Nephron (organoid): ENCODE measurements around the gene MIR17HG.

Experiments used
- H3K27ac Mint-ChIP-seq, 3 experiments: 2 replicates each; pipeline ENCODE4 v1.8.0; 2020; ENCODE audit warnings: mixed read lengths in 3 of 3, mild to moderate bottlenecking in 2 of 3, moderate library complexity in 1 of 3
- H3K27me3 Mint-ChIP-seq: 2 replicates; pipeline ENCODE4 v1.8.0; 2021; ENCODE audit warnings: low read depth, mild to moderate bottlenecking, moderate library complexity, mixed read lengths
- H3K36me3 Mint-ChIP-seq: 2 replicates; pipeline ENCODE4 v1.8.0; 2020; ENCODE audit warnings: low read depth, mixed read lengths
- H3K4me1 Mint-ChIP-seq: 2 replicates; pipeline ENCODE4 v1.8.0; 2020; ENCODE audit warnings: mixed read lengths
- H3K4me3 Mint-ChIP-seq, 3 experiments: 2 replicates each; pipeline ENCODE4 v1.8.0; 2020; ENCODE audit warnings: mild to moderate bottlenecking in 3 of 3, mixed read lengths in 3 of 3, moderate library complexity in 2 of 3
- H3K9me3 Mint-ChIP-seq: 2 replicates; pipeline ENCODE4 v1.8.0; 2020; ENCODE audit warnings: mixed read lengths
- TF ChIP-seq, protein P1 (sequence below), 3 experiments: fragments of 200-600 bp; sonication (generic); IDR thresholded peaks; one replicate each; pipeline ENCODE4 v1.5.0; 2021; ENCODE audit warnings: antibody characterized with exemption in 3 of 3; ENCODE audit not compliant: unreplicated experiment in 3 of 3

MIR17HG gene

DNA sequence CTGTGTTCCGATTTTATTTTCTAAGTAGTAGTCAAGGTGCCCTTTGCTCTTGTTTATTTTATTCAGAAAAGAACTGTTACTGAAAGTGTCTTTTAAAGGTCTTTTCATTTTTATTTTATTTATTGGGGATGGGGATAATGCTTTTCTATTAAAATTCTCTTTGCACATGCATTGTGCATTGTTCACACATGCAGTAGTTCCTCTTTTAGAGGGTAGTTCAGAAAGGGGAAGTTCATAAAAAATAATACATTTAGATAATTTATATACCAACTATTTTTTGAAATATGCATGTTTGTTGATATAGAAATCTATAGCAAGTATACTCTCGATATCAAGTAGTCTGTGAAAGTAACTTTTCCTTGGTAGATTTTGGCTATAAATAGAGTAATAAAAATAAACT is 54.4 kb downstream of the MIR17HG start:
- peaks cover 3% of the 10 kb centered on the region for H3K9me3 Mint-ChIP-seq
- H3K27ac Mint-ChIP-seq: no peak overlapping the region
- peak overlapping the region in 1 of 3 experiments; percentile 22 for H3K4me3 Mint-ChIP-seq
- H3K36me3 Mint-ChIP-seq: peaks cover 4% of the 10 kb centered on the region
- H3K4me1 Mint-ChIP-seq: no peaks in the 10 kb centered on the region
- TF ChIP-seq, protein P1, sequence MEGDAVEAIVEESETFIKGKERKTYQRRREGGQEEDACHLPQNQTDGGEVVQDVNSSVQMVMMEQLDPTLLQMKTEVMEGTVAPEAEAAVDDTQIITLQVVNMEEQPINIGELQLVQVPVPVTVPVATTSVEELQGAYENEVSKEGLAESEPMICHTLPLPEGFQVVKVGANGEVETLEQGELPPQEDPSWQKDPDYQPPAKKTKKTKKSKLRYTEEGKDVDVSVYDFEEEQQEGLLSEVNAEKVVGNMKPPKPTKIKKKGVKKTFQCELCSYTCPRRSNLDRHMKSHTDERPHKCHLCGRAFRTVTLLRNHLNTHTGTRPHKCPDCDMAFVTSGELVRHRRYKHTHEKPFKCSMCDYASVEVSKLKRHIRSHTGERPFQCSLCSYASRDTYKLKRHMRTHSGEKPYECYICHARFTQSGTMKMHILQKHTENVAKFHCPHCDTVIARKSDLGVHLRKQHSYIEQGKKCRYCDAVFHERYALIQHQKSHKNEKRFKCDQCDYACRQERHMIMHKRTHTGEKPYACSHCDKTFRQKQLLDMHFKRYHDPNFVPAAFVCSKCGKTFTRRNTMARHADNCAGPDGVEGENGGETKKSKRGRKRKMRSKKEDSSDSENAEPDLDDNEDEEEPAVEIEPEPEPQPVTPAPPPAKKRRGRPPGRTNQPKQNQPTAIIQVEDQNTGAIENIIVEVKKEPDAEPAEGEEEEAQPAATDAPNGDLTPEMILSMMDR (IDR thresholded peaks at IDR 0.05; ENCODE audit: unreplicated experiment in 3 of 3): no peak
- H3K27me3 Mint-ChIP-seq: peaks cover 65% of the 10 kb centered on the region
